OCI-LY1 (cell line): ENCODE results near the gene ITFG1.
"Not testable (repeated sequence)": the region's sequence is repeated elsewhere in the genome, so short reads cannot be mapped to it uniquely, and the experiment has no call there.

Experiments
- H2AFZ ChIP-seq: fragments of 200-600 bp; sonication (generic), shearing (Covaris generic); 2 replicates; pipeline ENCODE4 v1.6.0; 2014; ENCODE audit warnings: antibody characterized with exemption, mild to moderate bottlenecking, low read length
- H3F3A ChIP-seq: fragments of 200-600 bp; sonication (generic), shearing (Covaris generic); 2 replicates; pipeline ENCODE4 v1.6.0; 2014; ENCODE audit warnings: mild to moderate bottlenecking, antibody characterized with exemption, low read length, moderate library complexity; ENCODE audit not compliant: insufficient read depth
- H3K27ac ChIP-seq: fragments of 200-600 bp; sonication (generic); 2 replicates; pipeline ENCODE4 v1.5.1; 2014; ENCODE audit warnings: low read length, mixed run types, mild to moderate bottlenecking, low read depth; ENCODE audit not compliant: poor library complexity, severe bottlenecking
- H3K27me3 ChIP-seq: fragments of 200-600 bp; sonication (generic); 2 replicates; pipeline ENCODE4 v1.6.0; 2014; ENCODE audit warnings: antibody characterized with exemption, mild to moderate bottlenecking, low read length, moderate library complexity; ENCODE audit not compliant: insufficient read depth
- H3K36me3 ChIP-seq: fragments of 200-600 bp; sonication (generic); 2 replicates; pipeline ENCODE4 v1.6.1; 2014; ENCODE audit warnings: mild to moderate bottlenecking, antibody characterized with exemption, low read length, moderate library complexity, mixed read lengths; ENCODE audit not compliant: insufficient read depth
- H3K4me1 ChIP-seq: fragments of 200-600 bp; sonication (generic); 2 replicates; pipeline ENCODE4 v1.5.1; 2014; ENCODE audit warnings: mild to moderate bottlenecking, low read length, moderate library complexity; ENCODE audit not compliant: insufficient read depth, severe bottlenecking
- H3K4me2 ChIP-seq: fragments of 200-600 bp; sonication (generic), shearing (Covaris generic); 2 replicates; pipeline ENCODE4 v1.6.1; 2014; ENCODE audit warnings: low read length
- H3K4me3 ChIP-seq: fragments of 200-600 bp; sonication (generic); 2 replicates; pipeline ENCODE4 v1.5.1; 2014; ENCODE audit warnings: low read length, low read depth, mild to moderate bottlenecking, mixed read lengths; ENCODE audit not compliant: poor library complexity, severe bottlenecking
- H3K79me2 ChIP-seq: fragments of 200-600 bp; shearing (Covaris generic); 2 replicates; pipeline ENCODE4 v1.6.1; 2016; ENCODE audit warnings: mixed run types, low read length, mixed read lengths; ENCODE audit not compliant: insufficient read depth
- H3K9ac ChIP-seq: fragments of 200-600 bp; sonication (generic), shearing (Covaris generic); 2 replicates; pipeline ENCODE4 v1.6.1; 2014; ENCODE audit warnings: mild to moderate bottlenecking, low read length, mixed read lengths
- H3K9me2 ChIP-seq: fragments of 200-600 bp; sonication (generic), shearing (Covaris generic); 2 replicates; pipeline ENCODE4 v1.6.1; 2014; ENCODE audit warnings: low read depth, mild to moderate bottlenecking, low read length, mixed read lengths
- H3K9me3 ChIP-seq: fragments of 200-600 bp; shearing (Covaris generic); 2 replicates; pipeline ENCODE4 v1.6.1; 2014; ENCODE audit warnings: low read length, mixed read lengths
- H4K20me1 ChIP-seq: fragments of 200-600 bp; sonication (generic), shearing (Covaris generic); 2 replicates; pipeline ENCODE4 v1.6.0; 2016; ENCODE audit warnings: mild to moderate bottlenecking, low read length; ENCODE audit not compliant: insufficient read depth
- CTCF ChIP-seq: fragments of 200-600 bp; sonication (generic), shearing (Covaris generic); IDR thresholded peaks from 2 replicates; pipeline ENCODE4 v1.5.1; 2017; ENCODE audit warnings: mild to moderate bottlenecking, antibody characterized with exemption, low read length, moderate library complexity, mixed read lengths
- EZH2 ChIP-seq: fragments of 200-600 bp; sonication (generic), shearing (Covaris generic); IDR thresholded peaks from 2 replicates; pipeline ENCODE4 v1.8.0; 2017; ENCODE audit warnings: borderline replicate concordance, mixed run types, mild to moderate bottlenecking, antibody characterized with exemption, low read length, moderate library complexity, mixed read lengths

The ITFG1 gene

GRCh38 chr16:47158992-47159391, 301.9 kb downstream of the ITFG1 start:
- H3K4me2 ChIP-seq = no peak overlapping the region
- H3K27ac ChIP-seq = no peak overlapping the region
- H3K4me3 ChIP-seq = no peak overlapping the region
- H3K27me3 ChIP-seq = no peaks in the 10 kb centered on the region
- TF ChIP-seq EZH2 (no peak), CTCF (no peak)
- no peaks in the 10 kb centered on the region for H4K20me1 ChIP-seq
- no peaks in the 10 kb centered on the region for H3K9me3 ChIP-seq
- peaks cover 54% of the 10 kb centered on the region for H3K36me3 ChIP-seq
- H3K4me1 ChIP-seq = no peaks in the 10 kb centered on the region
- no peak overlapping the region for H3K9ac ChIP-seq
- H3K79me2 ChIP-seq = no peaks in the 10 kb centered on the region
- no peaks in the 10 kb centered on the region for H3K9me2 ChIP-seq
- H2AFZ ChIP-seq = no peak overlapping the region
- H3F3A ChIP-seq = no peaks in the 10 kb centered on the region

- Histone ChIP-seq H3K79me2 (no peaks in the 10 kb centered on the region), H3K9ac (no peak overlapping the region), H3F3A (no peaks in the 10 kb centered on the region), H2AFZ (no peak overlapping the region), H4K20me1 (no peaks in the 10 kb centered on the region), H3K4me2 (no peak overlapping the region), H3K9me3 (peaks cover 7% of the 10 kb centered on the region; the same call in 1 of the 2 replicates), H3K4me1 (no peaks in the 10 kb centered on the region), H3K9me2 (no peaks in the 10 kb centered on the region), H3K27ac (no peak overlapping the region), H3K4me3 (no peak overlapping the region), H3K27me3 (no peaks in the 10 kb centered on the region), H3K36me3 (peaks cover 73% of the 10 kb centered on the region)
- TF ChIP-seq EZH2 (no peak), CTCF (no peak)
Measured at GRCh38 chr16:47156680-47157215, 304.1 kb downstream of the ITFG1 start.

GRCh38 chr16:47152501-47152900, 308.4 kb downstream of the ITFG1 start:
- not testable (repeated sequence) for H4K20me1 ChIP-seq, H3F3A ChIP-seq, H3K9me2 ChIP-seq, H3K9me3 ChIP-seq, H3K4me2 ChIP-seq, H3K9ac ChIP-seq, H3K27ac ChIP-seq, H3K4me1 ChIP-seq, H3K4me3 ChIP-seq, H3K27me3 ChIP-seq, H2AFZ ChIP-seq, H3K79me2 ChIP-seq
- peaks cover 48% of the 10 kb centered on the region for H3K36me3 ChIP-seq

- Histone ChIP-seq H3K9ac (no peak overlapping the region), H2AFZ (no peak overlapping the region), H3K27ac (no peak overlapping the region), H3F3A (no peaks in the 10 kb centered on the region; the same call in 1 of the 2 replicates), H3K79me2 (no peaks in the 10 kb centered on the region), H3K4me1 (no peaks in the 10 kb centered on the region), H3K27me3 (no peaks in the 10 kb centered on the region), H3K4me2 (no peak overlapping the region), H4K20me1 (no peaks in the 10 kb centered on the region), H3K4me3 (no peak overlapping the region), H3K9me2 (no peaks in the 10 kb centered on the region), H3K9me3 (peaks cover 7% of the 10 kb centered on the region; the same call in 1 of the 2 replicates), H3K36me3 (peaks cover 27% of the 10 kb centered on the region)
- TF ChIP-seq CTCF = no peak
- TF ChIP-seq EZH2 = no peak
Measured at GRCh38 chr16:47150067-47150466, 310.8 kb downstream of the ITFG1 start.
